ENCODE results near the gene ATN1.

The ATN1 gene

GRCh38 chr12:6956021-6956727, 28.4 kb downstream of the ATN1 start:
- no peak for DNase-seq (ENCODE audit: low spot score)
- no peak for TF ChIP-seq CTCF (IDR thresholded peaks at IDR 0.05; ENCODE audit: extremely low read depth, missing control alignments)

GRCh38 chr12:6957151-6957701, 29.5 kb downstream of the ATN1 start:
- no peak for DNase-seq (ENCODE audit: low spot score)
- no peak for TF ChIP-seq CTCF (IDR thresholded peaks at IDR 0.05; ENCODE audit: extremely low read depth, missing control alignments)

GRCh38 chr12:6957741-6958608, 30.2 kb downstream of the ATN1 start:
- no peak for DNase-seq (ENCODE audit: low spot score)

GRCh38 chr12:6958609-6959057, 30.9 kb downstream of the ATN1 start:
- DNase-seq (ENCODE audit: low spot score), result no peak

More at GRCh38 chr12:6957741-6958608, 30.2 kb downstream of the ATN1 start:
- no peak for TF ChIP-seq CTCF (IDR thresholded peaks at IDR 0.05; ENCODE audit: extremely low read depth, missing control alignments)

GRCh38 chr12:6959058-6959804, 31.5 kb downstream of the ATN1 start:
- peak; percentile 78 for DNase-seq (ENCODE audit: low spot score)
- no peak for TF ChIP-seq CTCF (IDR thresholded peaks at IDR 0.05; ENCODE audit: extremely low read depth, missing control alignments)

More at GRCh38 chr12:6958609-6959057, 30.9 kb downstream of the ATN1 start:
- no peak for TF ChIP-seq CTCF (IDR thresholded peaks at IDR 0.05; ENCODE audit: extremely low read depth, missing control alignments)

- no peak for TF ChIP-seq CTCF (IDR thresholded peaks at IDR 0.05; ENCODE audit: extremely low read depth, missing control alignments)
- no peak for DNase-seq (ENCODE audit: low spot score)
These were observed 32.2 kb downstream of the ATN1 start for GRCh38 chr12:6959805-6960592.
